Lung (tissue), 12 donors: ENCODE data around the gene SLC6A15. TPM values are rescaled to one million over a fixed set of nuclear protein-coding genes. Genes with fewer than 3 reads are reported as not detected.

Source experiments
- ATAC-seq: fragments of 200-7000 bp; cut with Tn5 transposase; one replicate; pipeline ENCODE4 v1.9.1; 2020; ENCODE audit warnings: moderate number of reproducible peaks; ENCODE audit not compliant: insufficient read depth, low FRiP score
- DNase-seq, 3 donors: peaks; one replicate each; pipeline ENCODE4 v3.0.0-alpha.2; 2013 to 2017
- H3K27ac ChIP-seq, 2 donors: one replicate each; pipeline ENCODE4 v1.5.1; 2013; ENCODE audit warnings: mild to moderate bottlenecking in 2 of 2, moderate library complexity in 2 of 2, control low read depth in 1 of 2, inconsistent platforms in 1 of 2, low read depth in 1 of 2, low read length in 1 of 2
- H3K27me3 ChIP-seq, 3 donors: one replicate each; pipeline ENCODE4 v1.5.1; 2013; ENCODE audit warnings: low read length in 2 of 3; ENCODE audit not compliant: control insufficient read depth in 3 of 3, insufficient read depth in 3 of 3
- H3K36me3 ChIP-seq, 4 donors: one replicate each; pipeline ENCODE4 v1.5.1; 2013; ENCODE audit warnings: low read length in 4 of 4, mild to moderate bottlenecking in 1 of 4, moderate library complexity in 1 of 4; ENCODE audit not compliant: control insufficient read depth in 4 of 4, insufficient read depth in 4 of 4
- H3K4me1 ChIP-seq, 5 donors: one replicate each; pipeline ENCODE4 v1.5.1; 2013; ENCODE audit warnings: low read length in 5 of 5, mild to moderate bottlenecking in 2 of 5, moderate library complexity in 1 of 5; ENCODE audit not compliant: control insufficient read depth in 5 of 5, insufficient read depth in 5 of 5
- H3K4me3 ChIP-seq: one replicate; pipeline ENCODE4 v1.5.1; 2013; ENCODE audit warnings: mild to moderate bottlenecking, control low read depth, moderate library complexity
- H3K9ac ChIP-seq, 2 donors: one replicate each; pipeline ENCODE4 v1.5.1; 2013; ENCODE audit warnings: low read length in 2 of 2, control low read depth in 1 of 2; ENCODE audit not compliant: insufficient read depth in 1 of 2
- H3K9me3 ChIP-seq, 4 donors: one replicate each; pipeline ENCODE4 v1.5.1; 2013; ENCODE audit warnings: low read length in 3 of 4, mild to moderate bottlenecking in 1 of 4, moderate library complexity in 1 of 4; ENCODE audit not compliant: control insufficient read depth in 4 of 4, insufficient read depth in 3 of 4
- CTCF ChIP-seq: IDR thresholded peaks from 2 replicates; pipeline ENCODE4 v1.5.1; 2012; ENCODE audit warnings: mild to moderate bottlenecking; ENCODE audit errors: control extremely low read depth, extremely low read depth
- WGBS, 2 donors: extraction: QIAGEN DNeasy Blood & Tissue Kit; methylation state at CpG; one replicate each; pipeline ENCODE4 v1.1.7; 2013; 5-methylcytosine and 5-hydroxymethylcytosine counted together
- polyA plus RNA-seq, 2 donors: library from polyadenylated mRNA; stranded (reverse); fragments of 200-250 nt; gene quantifications; one replicate each; pipeline ENCODE4 v1.2.1, GENCODE V29; 2013
- total RNA-seq, 2 donors: library from RNA; depleted of rRNA in 1 of 2; stranded (reverse); fragments of >200 nt in 1 of 2; gene quantifications; one replicate each; pipeline ENCODE4 v1.2.1, GENCODE V29; 2014 to 2021
- donor health status: control.
- donor health status: control.
- donor health status: Bipolar disorder and iron deficiency.
- donor health status: healthy.
- donor health status: DM: yes; HTN: yes; CAD: no.

The SLC6A15 gene
- total and polyA plus RNA-seq, 4 donors: 0.02 to 0.34 (median 0.11) TPM; not detected in 1

- TF ChIP-seq CTCF: no peak
- Histone ChIP-seq H3K36me3 (no peaks in the 10 kb centered on the region), H3K27me3 (no peaks in the 10 kb centered on the region), H3K9ac (no peak overlapping the region), H3K4me3 (no peak overlapping the region), H3K27ac (no peak overlapping the region), H3K9me3 (no peaks in the 10 kb centered on the region), H3K4me1 (no peaks in the 10 kb centered on the region)
- DNase-seq (no peak), ATAC-seq (no peak)
- 52 to 57% methylated on average over 2 of the region's 2 CpGs for WGBS, 2 donors
Measured at GRCh38 chr12:84858796-84859195, 53.8 kb downstream of the SLC6A15 start.

GRCh38 chr12:84857525-84858208 is 54.9 kb downstream of the SLC6A15 start:
- ATAC-seq (no peak), DNase-seq (no peak)
- Histone ChIP-seq H3K4me1 (no peaks in the 10 kb centered on the region), H3K27ac (no peak overlapping the region), H3K36me3 (no peaks in the 10 kb centered on the region), H3K9ac (no peak overlapping the region), H3K27me3 (no peaks in the 10 kb centered on the region), H3K4me3 (no peak overlapping the region), H3K9me3 (no peaks in the 10 kb centered on the region)
- TF ChIP-seq CTCF: no peak
- 90 to 98% methylated on average over 2 of the region's 2 CpGs for WGBS, 2 donors

- no peak overlapping the region for H3K27ac ChIP-seq
Measured at GRCh38 chr12:84856156-84856900, 56.3 kb downstream of the SLC6A15 start.

More at GRCh38 chr12:84856156-84856900, 56.3 kb downstream of the SLC6A15 start:
- Histone ChIP-seq H3K4me3 (no peak overlapping the region), H3K9me3 (no peaks in the 10 kb centered on the region), H3K27me3 (no peaks in the 10 kb centered on the region), H3K4me1 (no peaks in the 10 kb centered on the region), H3K36me3 (no peaks in the 10 kb centered on the region), H3K9ac (no peak overlapping the region)
- DNase-seq (no peak), ATAC-seq (no peak)
- WGBS, 2 donors: 81 to 88% methylated on average over 1 of the region's 1 CpG
- no peak for TF ChIP-seq CTCF
